Left lung (tissue), 10 donors: ENCODE results near the gene NR4A1. TPM values are rescaled to one million over a fixed set of nuclear protein-coding genes. Genes with fewer than 3 reads are reported as not detected.

Source experiments
- ATAC-seq: fragments of 200-7000 bp; cut with Tn5 transposase; one replicate; pipeline ENCODE4 v1.9.1; 2020; ENCODE audit warnings: moderate library complexity
- DNase-seq, 4 donors: peaks; one replicate each; pipeline ENCODE4 v3.0.0-alpha.2; 2013 to 2020
- H3K27ac ChIP-seq, 2 donors: fragments of 200-600 bp; sonication (generic) in 1 of 2; one replicate each; pipeline versions ENCODE4 v1.5.0 to v1.8.0; 2020 to 2021
- H3K27me3 ChIP-seq, 2 donors: fragments of 200-600 bp; sonication (generic) in 1 of 2; one replicate each; pipeline versions ENCODE4 v1.5.0 to v1.8.0; 2020 to 2021
- H3K36me3 ChIP-seq, 2 donors: fragments of 200-600 bp; sonication (generic) in 1 of 2; one replicate each; pipeline versions ENCODE4 v1.5.0 to v1.8.0; 2020 to 2021
- H3K4me1 ChIP-seq, 2 donors: fragments of 200-600 bp; one replicate each; pipeline ENCODE4 v1.8.0; 2021
- H3K4me3 ChIP-seq, 2 donors: fragments of 200-600 bp; sonication (generic) in 1 of 2; one replicate each; pipeline versions ENCODE4 v1.5.0 to v1.8.0; 2020 to 2021; ENCODE audit warnings: mild to moderate bottlenecking in 1 of 2
- H3K9me3 ChIP-seq, 2 donors: fragments of 200-600 bp; sonication (generic) in 1 of 2; one replicate each; pipeline versions ENCODE4 v1.5.0 to v1.8.0; 2020 to 2021
- CTCF ChIP-seq, 2 donors: fragments of 200-600 bp; sonication (generic) in 1 of 2; IDR thresholded peaks; one replicate each; pipeline versions ENCODE4 v1.5.0 to v1.8.0; 2021; ENCODE audit warnings: antibody characterized with exemption in 2 of 2
- intact Hi-C, 2 donors: fragments of 100-400 bp; cut with DNase I; formaldehyde crosslinking; loops; one replicate each; pipeline versions ENCODE4 v1.11.2 to v1.14.2; 2022
- polyA plus RNA-seq, 6 donors: library from polyadenylated mRNA; unstranded; fragments of 120-200 nt; gene quantifications; one replicate each; pipeline ENCODE4 v1.2.1, GENCODE V29; 2013; ENCODE audit not compliant: insufficient read length in 6 of 6
- total RNA-seq, 2 donors: library from RNA; stranded (reverse); fragmentation: NEBNext Ultra II Directional; extraction: Animal tissue kit (Norgen Biotek cat#: 25700); gene quantifications; one replicate each; pipeline ENCODE4 v1.2.1, GENCODE V29; 2021
- donor health status: DM: no; HTN: yes; CAD: no.
- donor health status: DM: no; HTN: no; CAD: no.

The NR4A1 gene
- total and polyA plus RNA-seq, 8 donors: 12.8 to 293 (median 82.3) TPM

GRCh38 chr12:52082988-52083637 lies 31.9 kb downstream of the NR4A1 start:
- H3K4me1 ChIP-seq: peaks cover 29 to 31% of the 10 kb centered on the region in 2 donors
- no peak overlapping the region for H3K4me3 ChIP-seq
- peaks cover 0 to 14% of the 10 kb centered on the region in 2 donors for H3K27me3 ChIP-seq
- ATAC-seq (peak; percentile 77), DNase-seq (peak in 1 of 4 donors; percentile 65)
- intact Hi-C loops: loop anchor here in 1 of 2 donors (2.0 kb wide), 1 partner anchor 56 kb away; no protein-coding TSS in a partner anchor
- H3K9me3 ChIP-seq: no peaks in the 10 kb centered on the region
- peaks cover 0 to 21% of the 10 kb centered on the region in 2 donors for H3K36me3 ChIP-seq
- H3K27ac ChIP-seq: peak overlapping the region; percentile 43 to 70
- TF ChIP-seq CTCF (IDR thresholded peaks at IDR 0.05): peak; percentile 92 to 94

GRCh38 chr12:52083638-52083996 lies 32.4 kb downstream of the NR4A1 start:
- H3K4me3 ChIP-seq: no peak overlapping the region
- no peak for ATAC-seq
- H3K9me3 ChIP-seq: no peaks in the 10 kb centered on the region
- intact Hi-C loops: loop anchor here in 1 of 2 donors (2.0 kb wide), 1 partner anchor 57 kb away; no protein-coding TSS in a partner anchor
- H3K4me1 ChIP-seq: peaks cover 29 to 31% of the 10 kb centered on the region in 2 donors
- peak in 1 of 2 donors; percentile 45 for TF ChIP-seq CTCF (IDR thresholded peaks at IDR 0.05)
- H3K36me3 ChIP-seq: peaks cover 0 to 16% of the 10 kb centered on the region in 2 donors
- H3K27me3 ChIP-seq: peaks cover 0 to 18% of the 10 kb centered on the region in 2 donors
- no peak overlapping the region for H3K27ac ChIP-seq
- no peak for DNase-seq

- DNase-seq: no peak
- peaks cover 0 to 5% of the 10 kb centered on the region in 2 donors for H3K36me3 ChIP-seq
- H3K27ac ChIP-seq: no peak overlapping the region
- no peaks in the 10 kb centered on the region for H3K9me3 ChIP-seq
- H3K4me1 ChIP-seq: peaks cover 29 to 31% of the 10 kb centered on the region in 2 donors
- H3K4me3 ChIP-seq: no peak overlapping the region
- TF ChIP-seq CTCF (IDR thresholded peaks at IDR 0.05): no peak
- intact Hi-C loops: no loop called here
- H3K27me3 ChIP-seq: peaks cover 0 to 25% of the 10 kb centered on the region in 2 donors
- ATAC-seq: no peak
These were observed 33.4 kb downstream of the NR4A1 start for GRCh38 chr12:52084491-52085231.

GRCh38 chr12:52085682-52086180 lies 34.5 kb downstream of the NR4A1 start:
- no peaks in the 10 kb centered on the region for H3K9me3 ChIP-seq
- H3K27ac ChIP-seq: no peak overlapping the region
- H3K4me3 ChIP-seq: no peak overlapping the region
- peaks cover 23 to 27% of the 10 kb centered on the region in 2 donors for H3K4me1 ChIP-seq
- H3K27me3 ChIP-seq: peaks cover 0 to 35% of the 10 kb centered on the region in 2 donors
- H3K36me3 ChIP-seq: no peaks in the 10 kb centered on the region
- intact Hi-C loops: no loop called here
- no peak for DNase-seq
- no peak for TF ChIP-seq CTCF (IDR thresholded peaks at IDR 0.05)
- no peak for ATAC-seq

GRCh38 chr12:52086366-52086765 lies 35.1 kb downstream of the NR4A1 start:
- Histone ChIP-seq H3K4me3 (no peak overlapping the region), H3K9me3 (no peaks in the 10 kb centered on the region), H3K27me3 (peaks cover 0 to 39% of the 10 kb centered on the region in 2 donors), H3K36me3 (no peaks in the 10 kb centered on the region), H3K4me1 (peaks cover 18 to 21% of the 10 kb centered on the region in 2 donors), H3K27ac (no peak overlapping the region)
- TF ChIP-seq CTCF (IDR thresholded peaks at IDR 0.05): no peak
- ATAC-seq: no peak
- intact Hi-C loops: no loop called here
- DNase-seq: no peak
